Measurements from ENCODE around the gene VAMP8.

DNA sequence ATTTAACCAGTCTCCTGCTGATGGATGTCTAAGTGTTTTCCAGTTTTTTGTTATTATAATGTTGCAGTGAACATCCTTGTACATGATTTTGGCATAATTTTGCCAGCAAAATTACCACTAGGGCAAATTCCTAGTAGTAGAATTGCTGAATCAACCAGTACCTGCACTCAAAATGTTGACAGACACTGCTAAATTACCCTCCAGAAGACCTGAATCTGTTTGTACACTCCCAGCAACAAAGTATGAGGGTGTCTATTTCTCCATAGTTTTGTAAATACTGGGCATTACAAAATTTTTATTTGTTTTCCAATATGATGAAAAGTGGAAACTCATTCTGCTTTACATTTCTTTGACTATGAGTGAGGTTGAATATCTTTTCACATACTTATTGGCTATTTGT is 49.6 kb upstream of the VAMP8 start:
- TF ChIP-seq, protein P1, sequence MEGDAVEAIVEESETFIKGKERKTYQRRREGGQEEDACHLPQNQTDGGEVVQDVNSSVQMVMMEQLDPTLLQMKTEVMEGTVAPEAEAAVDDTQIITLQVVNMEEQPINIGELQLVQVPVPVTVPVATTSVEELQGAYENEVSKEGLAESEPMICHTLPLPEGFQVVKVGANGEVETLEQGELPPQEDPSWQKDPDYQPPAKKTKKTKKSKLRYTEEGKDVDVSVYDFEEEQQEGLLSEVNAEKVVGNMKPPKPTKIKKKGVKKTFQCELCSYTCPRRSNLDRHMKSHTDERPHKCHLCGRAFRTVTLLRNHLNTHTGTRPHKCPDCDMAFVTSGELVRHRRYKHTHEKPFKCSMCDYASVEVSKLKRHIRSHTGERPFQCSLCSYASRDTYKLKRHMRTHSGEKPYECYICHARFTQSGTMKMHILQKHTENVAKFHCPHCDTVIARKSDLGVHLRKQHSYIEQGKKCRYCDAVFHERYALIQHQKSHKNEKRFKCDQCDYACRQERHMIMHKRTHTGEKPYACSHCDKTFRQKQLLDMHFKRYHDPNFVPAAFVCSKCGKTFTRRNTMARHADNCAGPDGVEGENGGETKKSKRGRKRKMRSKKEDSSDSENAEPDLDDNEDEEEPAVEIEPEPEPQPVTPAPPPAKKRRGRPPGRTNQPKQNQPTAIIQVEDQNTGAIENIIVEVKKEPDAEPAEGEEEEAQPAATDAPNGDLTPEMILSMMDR (conservative IDR thresholded peaks at IDR 0.05): no peak
- no peak for TF ChIP-seq ZFX (IDR thresholded peaks at IDR 0.05)
